Neuron (in vitro differentiated cells): ENCODE measurements around the gene DLG4.

Experiments
- H2AFZ ChIP-seq: one replicate; pipeline ENCODE4 v1.6.1; 2013; ENCODE audit warnings: low read depth, mild to moderate bottlenecking, inconsistent platforms, low read length, moderate library complexity
- H3K27me3 ChIP-seq: one replicate; pipeline ENCODE4 v1.6.1; 2013; ENCODE audit warnings: low read length; ENCODE audit not compliant: insufficient read depth
- H3K36me3 ChIP-seq: one replicate; pipeline ENCODE4 v1.6.1; 2013; ENCODE audit warnings: low read length; ENCODE audit not compliant: insufficient read depth
- H3K4me1 ChIP-seq: one replicate; pipeline ENCODE4 v1.6.1; 2013; ENCODE audit warnings: low read length; ENCODE audit not compliant: insufficient read depth
- H3K4me3 ChIP-seq: 2 replicates; pipeline ENCODE4 v1.5.1; 2013; ENCODE audit warnings: mild to moderate bottlenecking, low read length, moderate library complexity
- H3K9me3 ChIP-seq: one replicate; pipeline ENCODE4 v1.6.1; 2013; ENCODE audit warnings: low read length

The DLG4 gene

GRCh38 chr17:7146115-7146514 is 73.5 kb downstream of the DLG4 start:
- H3K4me1 ChIP-seq: peaks cover 22% of the 10 kb centered on the region

GRCh38 chr17:7144213-7144612 is 75.4 kb downstream of the DLG4 start:
- Histone ChIP-seq H3K4me1 (peaks cover 24% of the 10 kb centered on the region), H3K36me3 (no peaks in the 10 kb centered on the region), H2AFZ (no peak overlapping the region), H3K4me3 (no peak overlapping the region), H3K9me3 (no peaks in the 10 kb centered on the region), H3K27me3 (no peaks in the 10 kb centered on the region)

More at GRCh38 chr17:7146115-7146514, 73.5 kb downstream of the DLG4 start:
- H3K27me3 ChIP-seq: no peaks in the 10 kb centered on the region
- no peaks in the 10 kb centered on the region for H3K36me3 ChIP-seq
- no peaks in the 10 kb centered on the region for H3K9me3 ChIP-seq
- H3K4me3 ChIP-seq: no peak overlapping the region
- no peak overlapping the region for H2AFZ ChIP-seq

GRCh38 chr17:7141824-7142223 is 77.8 kb downstream of the DLG4 start:
- no peaks in the 10 kb centered on the region for H3K36me3 ChIP-seq
- no peaks in the 10 kb centered on the region for H3K9me3 ChIP-seq
- H3K4me3 ChIP-seq: no peak overlapping the region
- H3K27me3 ChIP-seq: no peaks in the 10 kb centered on the region
- H3K4me1 ChIP-seq: peaks cover 31% of the 10 kb centered on the region
- no peak overlapping the region for H2AFZ ChIP-seq

- H3K36me3 ChIP-seq: no peaks in the 10 kb centered on the region
- peaks cover 14% of the 10 kb centered on the region for H3K4me1 ChIP-seq
- no peak overlapping the region for H3K4me3 ChIP-seq
- no peaks in the 10 kb centered on the region for H3K9me3 ChIP-seq
- H2AFZ ChIP-seq: no peak overlapping the region
- H3K27me3 ChIP-seq: no peaks in the 10 kb centered on the region
Observed at GRCh38 chr17:7139400-7139799, 80.2 kb downstream of the DLG4 start.

- H3K4me3 ChIP-seq: no peak overlapping the region
- H3K36me3 ChIP-seq: no peaks in the 10 kb centered on the region
- H3K27me3 ChIP-seq: no peaks in the 10 kb centered on the region
- H2AFZ ChIP-seq: no peak overlapping the region
- H3K9me3 ChIP-seq: no peaks in the 10 kb centered on the region
- H3K4me1 ChIP-seq: peaks cover 11% of the 10 kb centered on the region
Observed at GRCh38 chr17:7138800-7139381, 80.7 kb downstream of the DLG4 start.

GRCh38 chr17:7137171-7137943 is 82.3 kb downstream of the DLG4 start:
- Histone ChIP-seq H3K4me1 (peaks cover 17% of the 10 kb centered on the region), H3K9me3 (peaks cover 4% of the 10 kb centered on the region), H3K36me3 (no peaks in the 10 kb centered on the region)

More at GRCh38 chr17:7137171-7137943, 82.3 kb downstream of the DLG4 start:
- Histone ChIP-seq H3K4me3 (no peak overlapping the region), H3K27me3 (no peaks in the 10 kb centered on the region), H2AFZ (no peak overlapping the region)
